Measurements from ENCODE around the gene SYNE3. TPM values are rescaled to one million over a fixed set of nuclear protein-coding genes. Genes with fewer than 3 reads are reported as not detected.

Gene SYNE3
- total RNA-seq, 1 donor from 2014 or later: 0.62 TPM

GRCh38 chr14:95488376-95489213, 27.9 kb downstream of the SYNE3 start:
- no peak for TF ChIP-seq CTCF (IDR thresholded peaks at IDR 0.05; ENCODE audit: unreplicated experiment)
- H3K27ac Mint-ChIP-seq (ENCODE audit: unreplicated experiment): no peak overlapping the region
- H3K4me1 Mint-ChIP-seq (ENCODE audit: unreplicated experiment): no peaks in the 10 kb centered on the region
- H3K4me3 Mint-ChIP-seq (ENCODE audit: unreplicated experiment): no peak overlapping the region
- DNase-seq (ENCODE audit: low spot score): no peak
- H3K9me3 Mint-ChIP-seq (ENCODE audit: unreplicated experiment): no peaks in the 10 kb centered on the region
- H3K27me3 Mint-ChIP-seq (ENCODE audit: unreplicated experiment): peaks cover 1% of the 10 kb centered on the region
- H3K36me3 Mint-ChIP-seq (ENCODE audit: low read depth, unreplicated experiment): no peaks in the 10 kb centered on the region

GRCh38 chr14:95487669-95488084, 28.8 kb downstream of the SYNE3 start:
- Mint-ChIP-seq H3K4me3 (ENCODE audit: unreplicated experiment) (no peak overlapping the region), H3K9me3 (ENCODE audit: unreplicated experiment) (no peaks in the 10 kb centered on the region), H3K27me3 (ENCODE audit: unreplicated experiment) (peaks cover 1% of the 10 kb centered on the region), H3K4me1 (ENCODE audit: unreplicated experiment) (no peaks in the 10 kb centered on the region), H3K27ac (ENCODE audit: unreplicated experiment) (no peak overlapping the region), H3K36me3 (ENCODE audit: low read depth, unreplicated experiment) (no peaks in the 10 kb centered on the region)
- DNase-seq (ENCODE audit: low spot score): no peak
- TF ChIP-seq CTCF (IDR thresholded peaks at IDR 0.05; ENCODE audit: unreplicated experiment): no peak

- no peaks in the 10 kb centered on the region for H3K4me1 Mint-ChIP-seq (ENCODE audit: unreplicated experiment)
- no peak for TF ChIP-seq CTCF (IDR thresholded peaks at IDR 0.05; ENCODE audit: unreplicated experiment)
- H3K4me3 Mint-ChIP-seq (ENCODE audit: unreplicated experiment): no peak overlapping the region
- H3K9me3 Mint-ChIP-seq (ENCODE audit: unreplicated experiment): no peaks in the 10 kb centered on the region
- H3K36me3 Mint-ChIP-seq (ENCODE audit: low read depth, unreplicated experiment): no peaks in the 10 kb centered on the region
- no peak overlapping the region for H3K27ac Mint-ChIP-seq (ENCODE audit: unreplicated experiment)
- H3K27me3 Mint-ChIP-seq (ENCODE audit: unreplicated experiment): peaks cover 1% of the 10 kb centered on the region
- no peak for DNase-seq (ENCODE audit: low spot score)
Measured at GRCh38 chr14:95486875-95487668, 29.4 kb downstream of the SYNE3 start.

GRCh38 chr14:95485222-95485819, 31.1 kb downstream of the SYNE3 start:
- H3K4me1 Mint-ChIP-seq (ENCODE audit: unreplicated experiment): no peaks in the 10 kb centered on the region
- H3K27ac Mint-ChIP-seq (ENCODE audit: unreplicated experiment): no peak overlapping the region
- DNase-seq (ENCODE audit: low spot score): no peak
- peaks cover 4% of the 10 kb centered on the region for H3K27me3 Mint-ChIP-seq (ENCODE audit: unreplicated experiment)
- no peaks in the 10 kb centered on the region for H3K9me3 Mint-ChIP-seq (ENCODE audit: unreplicated experiment)
- TF ChIP-seq CTCF (IDR thresholded peaks at IDR 0.05; ENCODE audit: unreplicated experiment): no peak
- no peak overlapping the region for H3K4me3 Mint-ChIP-seq (ENCODE audit: unreplicated experiment)
- H3K36me3 Mint-ChIP-seq (ENCODE audit: low read depth, unreplicated experiment): no peaks in the 10 kb centered on the region

Data from endothelial cell (in vitro differentiated cells).